GM23338 (cell line): ENCODE measurements around the gene SLC17A8. TPM values are rescaled to one million over a fixed set of nuclear protein-coding genes. Genes with fewer than 3 reads are reported as not detected.

Experiments used
- ATAC-seq: fragments of 200-7000 bp; cut with Tn5 transposase; 3 replicates; pipeline ENCODE4 v1.9.1; 2020
- DNase-seq: peaks from one replicate; pipeline ENCODE4 v3.0.0-alpha.2; 2015; ENCODE audit warnings: low spot score
- H2AFZ ChIP-seq: fragments of 200-600 bp; sonication (generic); 2 replicates; pipeline ENCODE4 v1.8.0; 2016; ENCODE audit warnings: antibody characterized with exemption, mild to moderate bottlenecking, moderate library complexity
- H3F3A ChIP-seq: fragments of 200-600 bp; sonication (generic); replicated peaks from 2 replicates; pipeline ENCODE4 v1.8.0; 2017; ENCODE audit warnings: antibody characterized with exemption, mixed run types, low read depth
- H3K27ac ChIP-seq: fragments of 200-600 bp; sonication (generic); 2 replicates; pipeline ENCODE4 v1.6.1; 2016; ENCODE audit warnings: low read depth
- H3K27me3 ChIP-seq: fragments of 200-600 bp; sonication (generic); 2 replicates; pipeline ENCODE4 v1.8.0; 2016; ENCODE audit warnings: mild to moderate bottlenecking, mixed run types, moderate library complexity; ENCODE audit not compliant: insufficient read depth
- H3K36me3 ChIP-seq: fragments of 200-600 bp; sonication (generic); 2 replicates; pipeline ENCODE4 v1.8.0; 2016; ENCODE audit warnings: mild to moderate bottlenecking; ENCODE audit not compliant: insufficient read depth
- H3K4me1 ChIP-seq: fragments of 200-600 bp; sonication (generic); 2 replicates; pipeline ENCODE4 v1.8.0; 2016; ENCODE audit warnings: mild to moderate bottlenecking, moderate library complexity; ENCODE audit not compliant: insufficient read depth
- H3K4me2 ChIP-seq: fragments of 200-600 bp; sonication (generic); 2 replicates; pipeline ENCODE4 v1.7.1; 2017; ENCODE audit warnings: mixed run types
- H3K4me3 ChIP-seq: fragments of 200-600 bp; sonication (generic); 2 replicates; pipeline ENCODE4 v1.6.1; 2016; ENCODE audit warnings: mixed run types
- H3K79me2 ChIP-seq: fragments of 200-600 bp; sonication (generic); replicated peaks from 2 replicates; pipeline ENCODE4 v1.8.0; 2017; ENCODE audit warnings: mild to moderate bottlenecking; ENCODE audit not compliant: insufficient read depth
- H3K9me2 ChIP-seq: fragments of 200-600 bp; sonication (generic); 2 replicates; pipeline ENCODE4 v1.8.0; 2017; ENCODE audit not compliant: insufficient read depth
- H4K20me1 ChIP-seq: fragments of 200-600 bp; sonication (generic); replicated peaks from 2 replicates; pipeline ENCODE4 v1.8.0; 2017; ENCODE audit warnings: mild to moderate bottlenecking; ENCODE audit not compliant: insufficient read depth
- H3K27ac Mint-ChIP-seq: 2 replicates; pipeline ENCODE4 v1.8.0; 2020; ENCODE audit warnings: inconsistent platforms, mild to moderate bottlenecking, moderate library complexity, mixed read lengths
- H3K27me3 Mint-ChIP-seq: 3 replicates; pipeline ENCODE4 v1.8.0; 2022; ENCODE audit warnings: low read depth, mild to moderate bottlenecking, moderate library complexity, mixed read lengths, inconsistent platforms; ENCODE audit not compliant: insufficient read depth, poor library complexity
- H3K36me3 Mint-ChIP-seq: 3 replicates; pipeline ENCODE4 v1.8.0; 2021; ENCODE audit warnings: low read depth, mild to moderate bottlenecking, inconsistent platforms, moderate library complexity, mixed read lengths
- H3K4me1 Mint-ChIP-seq: 3 replicates; pipeline ENCODE4 v1.8.0; 2020; ENCODE audit warnings: mild to moderate bottlenecking, inconsistent platforms, mixed read lengths
- H3K4me3 Mint-ChIP-seq: 3 replicates; pipeline ENCODE4 v1.8.0; 2021; ENCODE audit warnings: moderate library complexity, mild to moderate bottlenecking, inconsistent platforms, mixed read lengths
- H3K9me3 Mint-ChIP-seq: 3 replicates; pipeline ENCODE4 v1.8.0; 2020; ENCODE audit warnings: moderate library complexity, mild to moderate bottlenecking, inconsistent platforms, mixed read lengths
- EZH2phosphoT487 ChIP-seq: fragments of 200-600 bp; sonication (generic); IDR thresholded peaks from one replicate; pipeline ENCODE4 v1.8.1; 2018; ENCODE audit warnings: antibody characterized with exemption; ENCODE audit not compliant: unreplicated experiment
- NANOG ChIP-seq: IDR thresholded peaks from 2 replicates; pipeline ENCODE4 v1.6.1; 2016; ENCODE audit warnings: antibody characterized with exemption, borderline replicate concordance
- polyA plus RNA-seq: library from polyadenylated mRNA; unstranded; fragments of >200 nt; fragmentation: Nextera tagmentation; extraction: Ambion mirVana; gene quantifications from 2 replicates; pipeline ENCODE4 v1.2.1, GENCODE V29; 2016
- total RNA-seq: library from RNA; depleted of rRNA; stranded (reverse); fragments of >200 nt; shearing (Covaris generic); gene quantifications from 2 replicates; pipeline ENCODE4 v1.2.3, GENCODE V29; 2014
- TF ChIP-seq, protein P1 (sequence below), 2 experiments: fragments of 200-600 bp in 1 of 2; sonication (generic) in 1 of 2; conservative IDR thresholded peaks; 2 replicates each; pipeline versions ENCODE4 v1.5.1 to v1.6.1; 2016 to 2017; ENCODE audit warnings: antibody characterized with exemption in 2 of 2, low read depth in 2 of 2, mild to moderate bottlenecking in 2 of 2, moderate library complexity in 1 of 2
- TF ChIP-seq, protein P2 (sequence below): IDR thresholded peaks from 2 replicates; pipeline ENCODE4 v1.6.1; 2016; ENCODE audit warnings: antibody characterized with exemption
- TF ChIP-seq, protein P3 (sequence below): fragments of 250-450 bp; sonication (Bioruptor Pico); IDR thresholded peaks from 2 replicates; pipeline ENCODE4 v1.5.0; 2020; ENCODE audit warnings: mild to moderate bottlenecking, moderate library complexity

The SLC17A8 gene
- total and polyA plus RNA-seq, 2 experiments from 2014 or later: 0.05 to 0.24 TPM

GRCh38 chr12:100443434-100443833 lies 86.6 kb downstream of the SLC17A8 start:
- H3K4me1 Mint-ChIP-seq: peaks cover 10% of the 10 kb centered on the region
- ATAC-seq: no peak
- no peak overlapping the region for H2AFZ ChIP-seq

More at GRCh38 chr12:100443434-100443833, 86.6 kb downstream of the SLC17A8 start:
- no peaks in the 10 kb centered on the region for H3F3A ChIP-seq
- H3K4me3 ChIP-seq: no peak overlapping the region
- H3K27me3 ChIP-seq: no peaks in the 10 kb centered on the region
- Mint-ChIP-seq H3K4me3 (no peak overlapping the region), H3K27ac (no peak overlapping the region), H3K9me3 (no peaks in the 10 kb centered on the region), H3K27me3 (peaks cover 3% of the 10 kb centered on the region), H3K36me3 (no peaks in the 10 kb centered on the region)
- H3K27ac ChIP-seq: no peak overlapping the region
- no peaks in the 10 kb centered on the region for H4K20me1 ChIP-seq
- H3K79me2 ChIP-seq: no peaks in the 10 kb centered on the region
- DNase-seq: no peak
- H3K9me2 ChIP-seq: no peaks in the 10 kb centered on the region
- H3K4me1 ChIP-seq: no peaks in the 10 kb centered on the region; the same call in 1 of the 2 replicates
- no peaks in the 10 kb centered on the region for H3K36me3 ChIP-seq
- H3K4me2 ChIP-seq: no peak overlapping the region
- TF ChIP-seq, protein P1, sequence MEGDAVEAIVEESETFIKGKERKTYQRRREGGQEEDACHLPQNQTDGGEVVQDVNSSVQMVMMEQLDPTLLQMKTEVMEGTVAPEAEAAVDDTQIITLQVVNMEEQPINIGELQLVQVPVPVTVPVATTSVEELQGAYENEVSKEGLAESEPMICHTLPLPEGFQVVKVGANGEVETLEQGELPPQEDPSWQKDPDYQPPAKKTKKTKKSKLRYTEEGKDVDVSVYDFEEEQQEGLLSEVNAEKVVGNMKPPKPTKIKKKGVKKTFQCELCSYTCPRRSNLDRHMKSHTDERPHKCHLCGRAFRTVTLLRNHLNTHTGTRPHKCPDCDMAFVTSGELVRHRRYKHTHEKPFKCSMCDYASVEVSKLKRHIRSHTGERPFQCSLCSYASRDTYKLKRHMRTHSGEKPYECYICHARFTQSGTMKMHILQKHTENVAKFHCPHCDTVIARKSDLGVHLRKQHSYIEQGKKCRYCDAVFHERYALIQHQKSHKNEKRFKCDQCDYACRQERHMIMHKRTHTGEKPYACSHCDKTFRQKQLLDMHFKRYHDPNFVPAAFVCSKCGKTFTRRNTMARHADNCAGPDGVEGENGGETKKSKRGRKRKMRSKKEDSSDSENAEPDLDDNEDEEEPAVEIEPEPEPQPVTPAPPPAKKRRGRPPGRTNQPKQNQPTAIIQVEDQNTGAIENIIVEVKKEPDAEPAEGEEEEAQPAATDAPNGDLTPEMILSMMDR (conservative IDR thresholded peaks at IDR 0.05; ENCODE audit: low read depth in 2 of 2): no peak
- TF ChIP-seq EZH2phosphoT487 (no peak), NANOG (no peak)
- TF ChIP-seq, protein P2, sequence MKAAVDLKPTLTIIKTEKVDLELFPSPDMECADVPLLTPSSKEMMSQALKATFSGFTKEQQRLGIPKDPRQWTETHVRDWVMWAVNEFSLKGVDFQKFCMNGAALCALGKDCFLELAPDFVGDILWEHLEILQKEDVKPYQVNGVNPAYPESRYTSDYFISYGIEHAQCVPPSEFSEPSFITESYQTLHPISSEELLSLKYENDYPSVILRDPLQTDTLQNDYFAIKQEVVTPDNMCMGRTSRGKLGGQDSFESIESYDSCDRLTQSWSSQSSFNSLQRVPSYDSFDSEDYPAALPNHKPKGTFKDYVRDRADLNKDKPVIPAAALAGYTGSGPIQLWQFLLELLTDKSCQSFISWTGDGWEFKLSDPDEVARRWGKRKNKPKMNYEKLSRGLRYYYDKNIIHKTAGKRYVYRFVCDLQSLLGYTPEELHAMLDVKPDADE: no peak
- TF ChIP-seq, protein P3, sequence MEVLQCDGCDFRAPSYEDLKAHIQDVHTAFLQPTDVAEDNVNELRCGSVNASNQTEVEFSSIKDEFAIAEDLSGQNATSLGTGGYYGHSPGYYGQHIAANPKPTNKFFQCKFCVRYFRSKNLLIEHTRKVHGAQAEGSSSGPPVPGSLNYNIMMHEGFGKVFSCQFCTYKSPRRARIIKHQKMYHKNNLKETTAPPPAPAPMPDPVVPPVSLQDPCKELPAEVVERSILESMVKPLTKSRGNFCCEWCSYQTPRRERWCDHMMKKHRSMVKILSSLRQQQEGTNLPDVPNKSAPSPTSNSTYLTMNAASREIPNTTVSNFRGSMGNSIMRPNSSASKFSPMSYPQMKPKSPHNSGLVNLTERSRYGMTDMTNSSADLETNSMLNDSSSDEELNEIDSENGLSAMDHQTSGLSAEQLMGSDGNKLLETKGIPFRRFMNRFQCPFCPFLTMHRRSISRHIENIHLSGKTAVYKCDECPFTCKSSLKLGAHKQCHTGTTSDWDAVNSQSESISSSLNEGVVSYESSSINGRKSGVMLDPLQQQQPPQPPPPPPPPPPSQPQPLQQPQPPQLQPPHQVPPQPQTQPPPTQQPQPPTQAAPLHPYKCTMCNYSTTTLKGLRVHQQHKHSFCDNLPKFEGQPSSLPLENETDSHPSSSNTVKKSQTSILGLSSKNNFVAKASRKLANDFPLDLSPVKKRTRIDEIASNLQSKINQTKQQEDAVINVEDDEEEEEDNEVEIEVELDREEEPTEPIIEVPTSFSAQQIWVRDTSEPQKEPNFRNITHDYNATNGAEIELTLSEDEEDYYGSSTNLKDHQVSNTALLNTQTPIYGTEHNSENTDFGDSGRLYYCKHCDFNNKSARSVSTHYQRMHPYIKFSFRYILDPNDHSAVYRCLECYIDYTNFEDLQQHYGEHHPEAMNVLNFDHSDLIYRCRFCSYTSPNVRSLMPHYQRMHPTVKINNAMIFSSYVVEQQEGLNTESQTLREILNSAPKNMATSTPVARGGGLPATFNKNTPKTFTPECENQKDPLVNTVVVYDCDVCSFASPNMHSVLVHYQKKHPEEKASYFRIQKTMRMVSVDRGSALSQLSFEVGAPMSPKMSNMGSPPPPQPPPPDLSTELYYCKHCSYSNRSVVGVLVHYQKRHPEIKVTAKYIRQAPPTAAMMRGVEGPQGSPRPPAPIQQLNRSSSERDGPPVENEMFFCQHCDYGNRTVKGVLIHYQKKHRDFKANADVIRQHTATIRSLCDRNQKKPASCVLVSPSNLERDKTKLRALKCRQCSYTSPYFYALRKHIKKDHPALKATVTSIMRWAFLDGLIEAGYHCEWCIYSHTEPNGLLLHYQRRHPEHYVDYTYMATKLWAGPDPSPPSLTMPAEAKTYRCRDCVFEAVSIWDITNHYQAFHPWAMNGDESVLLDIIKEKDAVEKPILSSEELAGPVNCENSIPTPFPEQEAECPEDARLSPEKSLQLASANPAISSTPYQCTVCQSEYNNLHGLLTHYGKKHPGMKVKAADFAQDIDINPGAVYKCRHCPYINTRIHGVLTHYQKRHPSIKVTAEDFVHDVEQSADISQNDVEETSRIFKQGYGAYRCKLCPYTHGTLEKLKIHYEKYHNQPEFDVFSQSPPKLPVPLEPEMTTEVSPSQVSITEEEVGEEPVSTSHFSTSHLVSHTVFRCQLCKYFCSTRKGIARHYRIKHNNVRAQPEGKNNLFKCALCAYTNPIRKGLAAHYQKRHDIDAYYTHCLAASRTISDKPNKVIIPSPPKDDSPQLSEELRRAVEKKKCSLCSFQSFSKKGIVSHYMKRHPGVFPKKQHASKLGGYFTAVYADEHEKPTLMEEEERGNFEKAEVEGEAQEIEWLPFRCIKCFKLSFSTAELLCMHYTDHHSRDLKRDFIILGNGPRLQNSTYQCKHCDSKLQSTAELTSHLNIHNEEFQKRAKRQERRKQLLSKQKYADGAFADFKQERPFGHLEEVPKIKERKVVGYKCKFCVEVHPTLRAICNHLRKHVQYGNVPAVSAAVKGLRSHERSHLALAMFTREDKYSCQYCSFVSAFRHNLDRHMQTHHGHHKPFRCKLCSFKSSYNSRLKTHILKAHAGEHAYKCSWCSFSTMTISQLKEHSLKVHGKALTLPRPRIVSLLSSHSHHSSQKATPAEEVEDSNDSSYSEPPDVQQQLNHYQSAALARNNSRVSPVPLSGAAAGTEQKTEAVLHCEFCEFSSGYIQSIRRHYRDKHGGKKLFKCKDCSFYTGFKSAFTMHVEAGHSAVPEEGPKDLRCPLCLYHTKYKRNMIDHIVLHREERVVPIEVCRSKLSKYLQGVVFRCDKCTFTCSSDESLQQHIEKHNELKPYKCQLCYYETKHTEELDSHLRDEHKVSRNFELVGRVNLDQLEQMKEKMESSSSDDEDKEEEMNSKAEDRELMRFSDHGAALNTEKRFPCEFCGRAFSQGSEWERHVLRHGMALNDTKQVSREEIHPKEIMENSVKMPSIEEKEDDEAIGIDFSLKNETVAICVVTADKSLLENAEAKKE (CRISPR knock-in tag): no peak
